Measurements from ENCODE around the gene MAPK14.
A peak's percentile ranks its signal among the peaks of the same experiment; 100 is the strongest.

Gene MAPK14

DNA sequence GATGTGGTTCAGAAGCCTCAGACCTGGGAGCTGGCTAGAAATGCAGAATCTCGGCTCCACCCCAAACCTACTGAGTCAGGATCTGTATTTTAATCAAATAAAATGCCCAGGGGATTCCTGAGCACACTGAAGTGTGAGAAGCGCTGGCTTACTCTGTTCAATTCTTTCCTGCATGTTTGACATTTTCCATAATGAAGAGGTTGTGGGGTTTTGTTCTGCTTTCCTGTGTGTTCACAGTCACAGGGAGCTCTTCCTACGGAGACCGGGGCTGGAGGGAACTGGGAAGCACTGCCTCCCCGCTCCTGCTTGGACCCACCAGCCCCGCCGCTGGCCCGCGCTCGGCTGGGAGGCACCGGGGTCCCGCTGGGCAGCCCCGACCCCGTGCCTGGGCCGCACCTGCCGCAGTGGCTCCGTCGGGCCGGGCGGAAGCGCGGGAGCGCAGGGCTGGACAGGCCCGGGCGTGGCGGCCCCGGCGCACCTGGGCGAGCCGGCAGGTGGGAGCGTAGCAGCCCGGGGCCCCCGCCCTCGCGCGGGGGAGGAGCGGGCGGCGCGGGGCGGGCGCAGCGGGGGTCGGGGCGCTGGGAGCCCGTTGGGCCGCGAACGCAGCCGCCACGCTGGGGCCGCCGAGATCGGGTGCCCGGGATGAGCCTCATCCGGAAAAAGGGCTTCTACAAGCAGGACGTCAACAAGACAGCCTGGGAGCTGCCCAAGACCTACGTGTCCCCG lies 102.5 kb downstream of the MAPK14 start, which contains the start of gene MAPK13:
TSS of gene MAPK13 (plus strand) at position 573 of the 726 bp plus-strand sequence. CDS start at position 643, 70 bp downstream.
- TF ChIP-seq, protein P1, sequence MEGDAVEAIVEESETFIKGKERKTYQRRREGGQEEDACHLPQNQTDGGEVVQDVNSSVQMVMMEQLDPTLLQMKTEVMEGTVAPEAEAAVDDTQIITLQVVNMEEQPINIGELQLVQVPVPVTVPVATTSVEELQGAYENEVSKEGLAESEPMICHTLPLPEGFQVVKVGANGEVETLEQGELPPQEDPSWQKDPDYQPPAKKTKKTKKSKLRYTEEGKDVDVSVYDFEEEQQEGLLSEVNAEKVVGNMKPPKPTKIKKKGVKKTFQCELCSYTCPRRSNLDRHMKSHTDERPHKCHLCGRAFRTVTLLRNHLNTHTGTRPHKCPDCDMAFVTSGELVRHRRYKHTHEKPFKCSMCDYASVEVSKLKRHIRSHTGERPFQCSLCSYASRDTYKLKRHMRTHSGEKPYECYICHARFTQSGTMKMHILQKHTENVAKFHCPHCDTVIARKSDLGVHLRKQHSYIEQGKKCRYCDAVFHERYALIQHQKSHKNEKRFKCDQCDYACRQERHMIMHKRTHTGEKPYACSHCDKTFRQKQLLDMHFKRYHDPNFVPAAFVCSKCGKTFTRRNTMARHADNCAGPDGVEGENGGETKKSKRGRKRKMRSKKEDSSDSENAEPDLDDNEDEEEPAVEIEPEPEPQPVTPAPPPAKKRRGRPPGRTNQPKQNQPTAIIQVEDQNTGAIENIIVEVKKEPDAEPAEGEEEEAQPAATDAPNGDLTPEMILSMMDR (IDR thresholded peaks at IDR 0.05; ENCODE audit: low read depth, low read length) = no peak
- DNase-seq (ENCODE audit: low read depth, low spot score) = no peak
- in situ Hi-C loops (cut with HindIII; ENCODE audit: low sequenced_read_pairs) = no loop called here
- H3K4me3 ChIP-seq (ENCODE audit: low read depth, low read length) = peak within 1 kb of the TSS; percentile 12

DNA sequence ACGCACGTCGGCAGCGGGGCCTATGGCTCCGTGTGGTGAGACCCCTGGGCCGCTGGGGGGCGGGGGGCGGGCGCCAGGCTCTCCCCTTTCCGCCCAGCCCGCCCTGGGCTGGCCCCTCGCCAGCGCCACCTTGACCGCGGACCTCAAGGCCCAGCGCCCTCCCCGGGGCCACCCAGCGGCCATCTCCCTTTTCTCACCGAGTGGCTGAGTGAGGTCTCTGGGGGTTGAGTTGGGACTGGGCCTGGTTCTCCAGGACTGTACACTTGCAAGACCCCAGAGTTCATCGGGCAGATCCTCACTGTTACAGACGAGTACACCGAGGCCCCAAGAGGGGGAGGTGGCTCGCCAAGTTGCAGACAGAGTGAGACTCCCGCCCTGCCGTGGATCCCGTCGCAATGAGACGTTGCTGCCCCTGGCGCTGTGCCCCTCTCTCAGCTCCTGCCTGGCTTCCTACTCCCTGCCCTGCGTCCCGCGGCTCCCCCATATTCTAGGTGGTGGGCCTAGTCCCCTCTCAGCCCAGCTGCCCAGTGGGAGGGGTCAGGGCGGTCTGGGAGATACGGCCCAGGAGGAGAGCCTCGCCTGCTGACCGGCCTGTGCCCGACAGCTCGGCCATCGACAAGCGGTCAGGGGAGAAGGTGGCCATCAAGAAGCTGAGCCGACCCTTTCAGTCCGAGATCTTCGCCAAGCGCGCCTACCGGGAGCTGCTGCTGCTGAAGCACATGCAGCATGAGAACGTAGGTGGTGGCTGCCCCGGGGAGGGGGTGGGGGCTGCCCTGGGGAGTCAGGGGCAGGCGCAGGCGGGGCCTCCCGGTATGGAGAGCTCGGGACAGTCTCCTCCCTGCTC lies 103.3 kb downstream of the MAPK14 start:
- peak overlapping the region; percentile 12 for H3K4me3 ChIP-seq (ENCODE audit: low read depth, low read length)
- DNase-seq (ENCODE audit: low read depth, low spot score) = no peak
- in situ Hi-C loops (cut with HindIII; ENCODE audit: low sequenced_read_pairs) = no loop called here

DNA sequence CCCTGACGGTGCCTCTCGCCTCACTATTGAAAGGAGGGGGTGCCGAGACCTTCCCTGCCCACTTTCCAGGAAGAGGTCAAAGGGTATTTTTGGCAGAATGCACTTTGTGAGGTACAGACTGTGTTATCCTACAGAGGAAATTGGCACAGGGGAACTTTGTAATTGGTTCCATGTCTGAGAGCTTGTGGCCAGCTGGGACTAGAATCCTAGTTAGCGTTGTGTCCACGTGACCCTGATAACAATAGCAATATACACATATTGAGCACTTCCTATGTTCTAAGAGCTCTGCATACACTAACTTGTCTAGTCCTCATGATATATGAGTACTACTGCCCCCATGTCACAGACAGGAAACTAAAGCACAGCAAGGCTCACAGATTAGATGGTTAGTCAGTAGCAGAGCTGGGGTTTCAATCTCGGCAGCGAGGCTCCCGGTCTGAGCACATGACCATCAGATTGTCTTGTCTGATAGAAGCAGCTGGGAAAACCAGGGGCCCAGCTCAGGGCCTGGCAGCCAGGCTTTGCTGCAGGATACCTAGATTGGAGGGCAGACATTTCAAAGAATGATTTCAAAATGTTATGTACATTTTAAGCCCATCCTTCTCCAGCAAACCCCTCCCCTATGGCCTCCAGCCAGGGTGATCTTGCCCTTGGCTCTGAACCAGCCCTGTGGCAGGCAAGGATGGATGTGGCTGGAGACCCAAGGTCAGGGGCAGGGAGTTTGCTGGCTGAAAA lies 104.1 kb downstream of the MAPK14 start:
- in situ Hi-C loops (cut with HindIII; ENCODE audit: low sequenced_read_pairs) = no loop called here
- H3K4me3 ChIP-seq (ENCODE audit: low read depth, low read length) = no peak overlapping the region
- peak; percentile 41 for DNase-seq (ENCODE audit: low read depth, low spot score)
- TF ChIP-seq, protein P1 (IDR thresholded peaks at IDR 0.05; ENCODE audit: low read depth, low read length) = no peak

More for the DNA sequence above, 103.3 kb downstream of the MAPK14 start:
- TF ChIP-seq, protein P1 (IDR thresholded peaks at IDR 0.05; ENCODE audit: low read depth, low read length) = no peak

DNA sequence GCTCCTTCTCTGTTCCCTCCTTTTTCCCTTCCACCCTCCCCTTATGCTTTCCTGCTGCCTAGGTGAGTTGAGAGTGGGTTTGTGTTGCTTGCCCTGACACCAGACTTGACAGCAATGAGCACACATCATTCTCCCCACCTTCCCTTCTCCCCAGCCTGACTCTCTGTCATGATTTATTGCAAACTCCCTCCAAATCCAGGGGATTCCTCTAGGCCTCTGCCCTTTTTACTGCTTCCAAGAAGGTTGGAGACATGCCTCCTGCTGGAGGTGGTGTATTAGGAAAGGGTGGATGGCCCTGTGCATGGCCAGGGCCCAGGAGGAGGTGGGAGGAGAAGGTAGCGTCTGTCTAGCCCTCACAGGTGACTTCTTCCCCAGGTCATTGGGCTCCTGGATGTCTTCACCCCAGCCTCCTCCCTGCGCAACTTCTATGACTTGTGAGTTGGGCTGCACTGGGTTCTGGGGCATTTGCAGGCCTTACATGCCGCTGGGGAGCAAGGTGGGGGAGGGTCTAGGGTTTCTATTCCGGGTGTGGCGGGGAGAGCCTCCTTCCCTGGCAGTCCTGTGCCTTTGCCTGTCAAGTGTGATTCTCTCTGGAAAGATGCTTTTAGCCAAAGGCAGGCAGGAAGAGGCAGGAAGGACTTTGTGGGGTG lies 104.8 kb downstream of the MAPK14 start:
- no peak for DNase-seq (ENCODE audit: low read depth, low spot score)

DNA sequence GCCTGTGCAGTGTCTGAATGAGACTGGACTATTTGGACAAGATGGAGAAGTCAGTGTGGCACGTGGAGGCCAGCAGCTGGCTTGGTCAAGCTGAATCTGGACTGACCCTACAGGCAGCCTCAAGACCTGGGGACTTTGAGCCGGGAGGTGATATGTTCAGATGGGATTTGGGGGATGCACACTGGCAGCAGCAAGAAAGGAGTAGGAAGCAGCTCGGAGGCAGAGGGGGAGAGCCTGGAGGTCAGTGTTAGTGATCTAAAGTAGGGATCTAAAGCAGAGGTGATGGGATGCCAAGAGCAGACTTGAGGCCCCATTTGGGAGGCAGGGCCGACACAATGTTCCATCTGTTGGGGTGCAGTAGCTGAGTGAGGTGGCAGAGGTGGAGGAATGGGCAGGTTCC lies 105.5 kb downstream of the MAPK14 start:
- no peak for DNase-seq (ENCODE audit: low read depth, low spot score)
- TF ChIP-seq, protein P1 (IDR thresholded peaks at IDR 0.05; ENCODE audit: low read depth, low read length) = no peak
- in situ Hi-C loops (cut with HindIII; ENCODE audit: low sequenced_read_pairs) = no loop called here

More for the DNA sequence above, 104.8 kb downstream of the MAPK14 start:
- TF ChIP-seq, protein P1 (IDR thresholded peaks at IDR 0.05; ENCODE audit: low read depth, low read length) = no peak
- no peak overlapping the region for H3K4me3 ChIP-seq (ENCODE audit: low read depth, low read length)
- in situ Hi-C loops (cut with HindIII; ENCODE audit: low sequenced_read_pairs) = no loop called here

DNA sequence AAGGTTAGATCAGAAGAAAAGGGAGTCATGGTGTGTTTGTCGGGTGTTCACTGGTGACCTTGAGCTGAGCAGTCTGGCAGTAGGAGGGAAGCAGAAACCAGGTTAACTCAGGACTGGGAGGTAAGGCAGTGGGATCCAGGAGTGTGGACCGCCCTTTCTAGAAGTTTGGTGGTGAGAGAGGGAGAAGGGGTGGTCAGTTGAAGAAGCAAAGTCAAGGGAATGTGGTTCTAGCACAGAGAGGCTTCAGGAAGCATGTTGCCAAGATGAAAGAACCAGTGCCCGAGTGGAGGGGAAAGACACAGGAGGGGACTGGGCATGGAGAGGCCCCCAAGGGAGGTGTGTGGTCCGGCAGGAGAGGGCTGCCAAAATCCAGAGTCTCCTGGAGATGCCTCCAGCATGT lies 106.3 kb downstream of the MAPK14 start:
- in situ Hi-C loops (cut with HindIII; ENCODE audit: low sequenced_read_pairs) = no loop called here
- DNase-seq (ENCODE audit: low read depth, low spot score) = no peak
- TF ChIP-seq, protein P1 (IDR thresholded peaks at IDR 0.05; ENCODE audit: low read depth, low read length) = no peak
- no peak overlapping the region for H3K4me3 ChIP-seq (ENCODE audit: low read depth, low read length)

More for the DNA sequence above, 105.5 kb downstream of the MAPK14 start:
- no peak overlapping the region for H3K4me3 ChIP-seq (ENCODE audit: low read depth, low read length)
